Upper lobe of left lung (tissue), 6 donors: Measurements from ENCODE around the gene KCP. TPM values are rescaled to one million over a fixed set of nuclear protein-coding genes. Genes with fewer than 3 reads are reported as not detected.

ENCODE experiments used
- ATAC-seq, 2 donors: fragments of 200-7000 bp; cut with Tn5 transposase; one replicate each; pipeline ENCODE4 v1.9.1; 2022; ENCODE audit warnings: mild to moderate bottlenecking in 2 of 2, moderate library complexity in 2 of 2; ENCODE audit not compliant: low FRiP score in 2 of 2
- DNase-seq, 2 donors: peaks; one replicate each; pipeline ENCODE4 v3.0.0-alpha.2; 2019 to 2020
- H3K27ac ChIP-seq, 4 donors: fragments of 200-600 bp; sonication (generic); one replicate each; pipeline ENCODE4 v1.5.1; 2016 to 2019
- H3K27me3 ChIP-seq, 4 donors: fragments of 200-600 bp; sonication (generic); one replicate each; pipeline ENCODE4 v1.5.1; 2017 to 2019
- H3K36me3 ChIP-seq, 4 donors: fragments of 200-600 bp; sonication (generic); one replicate each; pipeline ENCODE4 v1.5.1; 2016 to 2019
- H3K4me1 ChIP-seq, 4 donors: fragments of 200-600 bp; sonication (generic); one replicate each; pipeline ENCODE4 v1.5.1; 2018 to 2019
- H3K4me3 ChIP-seq, 4 donors: fragments of 200-600 bp; sonication (generic); one replicate each; pipeline ENCODE4 v1.5.1; 2017 to 2019; ENCODE audit warnings: mild to moderate bottlenecking in 2 of 4, moderate library complexity in 1 of 4
- H3K9me3 ChIP-seq, 4 donors: fragments of 200-600 bp; sonication (generic); one replicate each; pipeline ENCODE4 v1.5.1; 2018 to 2019
- EP300 ChIP-seq, 4 donors: sonication (generic); formaldehyde crosslinking; IDR thresholded peaks; one replicate each; pipeline ENCODE4 v1.5.1; 2017; ENCODE audit warnings: antibody characterized with exemption in 4 of 4, control low read depth in 2 of 4
- POLR2A ChIP-seq, 4 donors: fragments of 450-650 bp; IDR thresholded peaks; one replicate each; pipeline ENCODE4 v1.5.1; 2016 to 2017; ENCODE audit warnings: antibody characterized with exemption in 4 of 4, mild to moderate bottlenecking in 2 of 4
- POLR2AphosphoS5 ChIP-seq, 2 donors: sonication (generic); formaldehyde crosslinking; IDR thresholded peaks; one replicate each; pipeline ENCODE4 v1.5.1; 2017; ENCODE audit warnings: antibody characterized with exemption in 2 of 2
- WGBS, 2 donors: methylation state at CpG; one replicate each; pipeline ENCODE4 v1.1.5; 2017 to 2018; 5-methylcytosine and 5-hydroxymethylcytosine counted together
- total RNA-seq, 6 donors: library from RNA; depleted of rRNA in 4 of 6; stranded (reverse); fragments of >200 nt in 4 of 6; gene quantifications; one replicate each; pipeline versions ENCODE4 v1.1.0 to v1.2.1, GENCODE V29; 2016 to 2021
- TF ChIP-seq, protein P1 (sequence below), 6 experiments: fragments of 450-650 bp in 4 of 6; fragments of 200-600 bp in 2 of 6; sonication (generic) in 2 of 6; IDR thresholded peaks; one replicate each; pipeline ENCODE4 v1.5.1; 2016 to 2019; ENCODE audit warnings: antibody characterized with exemption in 6 of 6
- donor health status: DM: no; HTN: no; CAD: no; lungs with moderate emphysema.
- donor health status: DM: no; HTN: yes; CAD: no; lungs with severe emphysema.

Gene KCP
- total RNA-seq, 6 donors from 2014 or later = 0.15 to 2.1 (median 1.1) TPM; not detected in 1

DNA sequence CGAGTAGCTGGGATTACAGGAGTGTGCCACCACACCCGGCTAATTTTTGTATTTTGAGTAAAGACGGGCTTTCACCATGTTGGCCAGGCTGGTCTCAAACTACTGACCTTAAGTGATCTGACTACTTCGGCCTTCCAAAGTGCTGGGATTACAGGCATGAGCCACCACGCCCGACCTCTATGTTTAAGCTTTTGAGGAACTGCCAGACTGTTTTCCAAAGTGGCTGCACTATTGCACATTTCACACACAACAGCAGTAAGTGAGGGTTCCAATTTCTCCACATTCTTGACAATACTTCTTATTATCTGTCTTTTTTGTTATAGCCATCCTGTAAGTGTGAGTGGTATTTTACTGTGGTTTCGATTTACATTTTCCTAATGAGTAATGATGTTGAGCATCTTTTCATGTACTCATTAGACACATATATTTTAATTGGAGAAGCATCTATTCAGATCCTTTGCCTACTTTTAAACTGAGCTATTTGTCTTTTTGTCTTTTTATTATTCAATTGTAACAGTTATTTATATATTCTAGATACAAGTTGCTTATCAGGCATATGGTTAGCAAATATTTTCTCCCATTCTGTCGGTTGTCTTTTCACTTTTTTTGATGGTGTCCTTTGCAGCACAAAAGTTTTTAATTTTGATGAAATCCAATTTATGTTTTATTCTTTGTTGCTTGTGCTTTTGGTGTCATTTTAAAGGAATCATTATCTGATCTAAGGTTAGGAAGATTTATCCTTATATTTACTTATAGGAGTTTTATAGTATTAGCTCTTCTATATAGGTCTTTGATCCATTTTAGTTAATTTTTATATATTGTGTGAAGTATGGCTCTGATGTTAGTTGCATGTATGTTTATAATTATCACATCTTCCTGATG is 14.4 kb upstream of the KCP start:
- H3K9me3 ChIP-seq = no peaks in the 10 kb centered on the region
- no peaks in the 10 kb centered on the region for H3K36me3 ChIP-seq
- no peak for TF ChIP-seq POLR2AphosphoS5 (IDR thresholded peaks at IDR 0.05)
- TF ChIP-seq EP300 (IDR thresholded peaks at IDR 0.05) = no peak
- TF ChIP-seq, protein P1, sequence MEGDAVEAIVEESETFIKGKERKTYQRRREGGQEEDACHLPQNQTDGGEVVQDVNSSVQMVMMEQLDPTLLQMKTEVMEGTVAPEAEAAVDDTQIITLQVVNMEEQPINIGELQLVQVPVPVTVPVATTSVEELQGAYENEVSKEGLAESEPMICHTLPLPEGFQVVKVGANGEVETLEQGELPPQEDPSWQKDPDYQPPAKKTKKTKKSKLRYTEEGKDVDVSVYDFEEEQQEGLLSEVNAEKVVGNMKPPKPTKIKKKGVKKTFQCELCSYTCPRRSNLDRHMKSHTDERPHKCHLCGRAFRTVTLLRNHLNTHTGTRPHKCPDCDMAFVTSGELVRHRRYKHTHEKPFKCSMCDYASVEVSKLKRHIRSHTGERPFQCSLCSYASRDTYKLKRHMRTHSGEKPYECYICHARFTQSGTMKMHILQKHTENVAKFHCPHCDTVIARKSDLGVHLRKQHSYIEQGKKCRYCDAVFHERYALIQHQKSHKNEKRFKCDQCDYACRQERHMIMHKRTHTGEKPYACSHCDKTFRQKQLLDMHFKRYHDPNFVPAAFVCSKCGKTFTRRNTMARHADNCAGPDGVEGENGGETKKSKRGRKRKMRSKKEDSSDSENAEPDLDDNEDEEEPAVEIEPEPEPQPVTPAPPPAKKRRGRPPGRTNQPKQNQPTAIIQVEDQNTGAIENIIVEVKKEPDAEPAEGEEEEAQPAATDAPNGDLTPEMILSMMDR (IDR thresholded peaks at IDR 0.05) = no peak
- TF ChIP-seq POLR2A (IDR thresholded peaks at IDR 0.05) = no peak
- no peak overlapping the region for H3K27ac ChIP-seq
- DNase-seq (no peak), ATAC-seq (no peak)
- H3K4me3 ChIP-seq = no peak overlapping the region
- peaks cover 0 to 9% (median 0%) of the 10 kb centered on the region in 4 donors for H3K4me1 ChIP-seq
- H3K27me3 ChIP-seq = peaks cover 0 to 4% (median 0%) of the 10 kb centered on the region in 4 donors
- 74 to 79% methylated on average over 8 of the region's 8 CpGs for WGBS, 2 donors

DNA sequence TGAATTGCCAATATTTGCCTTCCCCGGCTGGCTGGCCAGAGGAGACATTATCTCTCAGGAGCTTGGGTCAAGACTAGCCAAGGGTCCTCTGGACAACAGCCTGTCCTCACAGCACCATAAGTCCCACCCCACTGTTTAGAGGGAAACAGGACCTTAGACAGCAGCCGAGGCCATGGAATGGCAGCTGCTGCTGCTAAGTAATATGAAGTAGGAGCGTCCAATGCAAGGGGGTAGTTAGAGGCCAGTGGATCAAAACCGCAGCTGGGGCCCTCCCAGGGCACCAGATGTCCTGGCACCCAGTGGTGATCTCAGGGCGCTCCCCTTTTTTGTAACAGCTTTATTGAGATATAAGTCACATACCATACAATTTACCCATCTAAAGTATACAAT is 12.9 kb upstream of the KCP start:
- DNase-seq (peak in 1 of 2 donors; percentile 2), ATAC-seq (no peak)
- H3K27me3 ChIP-seq = peaks cover 0 to 4% (median 0%) of the 10 kb centered on the region in 4 donors
- H3K36me3 ChIP-seq = no peaks in the 10 kb centered on the region
- H3K27ac ChIP-seq = no peak overlapping the region
- WGBS, 2 donors = 77 to 86% methylated on average over 3 to 5 of the region's 5 CpGs
- TF ChIP-seq POLR2AphosphoS5 (IDR thresholded peaks at IDR 0.05) = no peak
- TF ChIP-seq EP300 (IDR thresholded peaks at IDR 0.05) = no peak
- TF ChIP-seq POLR2A (IDR thresholded peaks at IDR 0.05) = no peak
- TF ChIP-seq, protein P1 (IDR thresholded peaks at IDR 0.05) = no peak
- peaks cover 0 to 9% (median 0%) of the 10 kb centered on the region in 4 donors for H3K4me1 ChIP-seq
- H3K4me3 ChIP-seq = no peak overlapping the region
- no peaks in the 10 kb centered on the region for H3K9me3 ChIP-seq

DNA sequence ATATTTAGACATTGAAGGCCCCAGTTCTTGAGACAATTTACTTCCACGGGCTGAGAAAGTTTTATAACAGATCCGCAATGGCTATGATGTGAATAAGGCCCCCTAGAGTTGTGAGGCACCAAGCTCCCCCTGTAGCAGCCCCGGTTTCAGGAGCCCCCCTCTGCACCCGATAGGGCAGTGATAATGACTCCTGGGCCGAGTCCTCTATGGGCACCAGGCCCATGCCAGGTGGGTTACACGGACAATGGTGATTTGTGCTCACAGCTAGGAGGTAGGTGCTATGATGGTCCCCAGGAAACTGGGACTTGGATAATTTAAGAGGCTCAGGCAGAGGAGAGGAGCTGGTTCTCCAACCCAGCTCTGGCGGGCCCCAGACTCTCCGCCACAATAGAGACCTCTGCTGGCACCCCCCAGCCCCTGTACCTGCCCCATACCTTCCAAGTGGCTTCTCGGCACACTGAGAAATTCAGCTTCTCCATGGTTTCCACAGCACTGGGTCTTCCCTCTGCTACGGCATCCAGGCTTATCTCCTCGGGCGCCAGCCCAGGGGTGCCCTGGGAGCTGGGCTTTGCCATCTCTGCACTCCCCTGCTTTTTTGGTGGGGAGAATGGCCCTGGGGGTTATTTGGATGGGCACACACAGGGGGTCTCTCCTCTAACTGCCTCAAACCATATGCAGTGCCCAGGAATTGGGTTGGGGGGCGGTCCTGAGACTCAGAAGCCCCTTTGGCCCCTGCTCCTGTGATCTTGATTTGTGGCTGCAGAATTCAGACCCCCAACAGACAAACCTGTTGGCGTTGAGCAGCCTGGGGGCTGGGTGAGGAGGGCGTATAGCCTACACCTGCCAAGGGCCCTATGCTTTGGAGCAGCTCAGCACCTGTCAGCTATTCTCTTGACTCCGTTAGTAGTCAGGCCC is 12.2 kb upstream of the KCP start:
- no peaks in the 10 kb centered on the region for H3K36me3 ChIP-seq
- 82 to 94% methylated on average over 7 to 16 of the region's 16 CpGs for WGBS, 2 donors
- H3K4me3 ChIP-seq = no peak overlapping the region
- ATAC-seq (no peak), DNase-seq (peak; percentile 18 to 24)
- peaks cover 0 to 4% (median 0%) of the 10 kb centered on the region in 4 donors for H3K27me3 ChIP-seq
- H3K4me1 ChIP-seq = peaks cover 0 to 9% (median 0%) of the 10 kb centered on the region in 4 donors
- TF ChIP-seq EP300 (IDR thresholded peaks at IDR 0.05) (no peak), POLR2AphosphoS5 (IDR thresholded peaks at IDR 0.05) (no peak), POLR2A (IDR thresholded peaks at IDR 0.05) (no peak)
- TF ChIP-seq, protein P1 (IDR thresholded peaks at IDR 0.05) = no peak
- H3K27ac ChIP-seq = no peak overlapping the region
- no peaks in the 10 kb centered on the region for H3K9me3 ChIP-seq

DNA sequence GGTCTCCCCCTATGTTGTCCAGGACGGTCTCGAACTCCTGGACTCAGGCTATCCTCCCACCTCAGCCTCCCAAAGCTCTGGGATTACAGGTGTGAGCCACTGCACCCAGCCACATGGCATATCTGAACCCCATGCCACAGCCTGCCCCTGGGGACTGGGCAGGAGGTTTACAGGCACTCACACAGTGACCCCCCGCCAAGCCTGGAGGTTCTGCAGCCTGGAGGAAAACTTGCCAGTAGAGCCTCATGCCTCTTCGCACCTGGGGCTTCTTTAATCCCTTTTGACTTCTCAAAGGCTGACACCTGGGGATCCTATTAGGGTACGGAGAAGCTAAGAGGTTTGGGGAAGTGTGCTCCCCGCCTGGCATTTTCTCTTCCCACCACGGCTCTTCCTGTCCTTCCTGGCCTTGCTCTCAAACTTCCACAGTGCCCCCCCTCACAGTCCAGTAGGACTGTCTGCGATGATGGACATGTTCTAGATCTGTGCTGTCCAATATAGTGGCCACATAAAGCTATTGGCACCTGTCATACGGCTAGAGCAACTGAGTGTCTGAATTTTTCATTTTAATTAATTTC is 11.4 kb upstream of the KCP start:
- H3K27me3 ChIP-seq = peaks cover 0 to 4% (median 0%) of the 10 kb centered on the region in 4 donors
- WGBS, 2 donors = 68 to 75% methylated on average over 5 to 9 of the region's 9 CpGs
- ATAC-seq (no peak), DNase-seq (no peak)
- TF ChIP-seq POLR2A (IDR thresholded peaks at IDR 0.05) = no peak
- TF ChIP-seq, protein P1 (IDR thresholded peaks at IDR 0.05) = no peak
- no peak for TF ChIP-seq EP300 (IDR thresholded peaks at IDR 0.05)
- no peak for TF ChIP-seq POLR2AphosphoS5 (IDR thresholded peaks at IDR 0.05)
- H3K4me1 ChIP-seq = peaks cover 0 to 9% (median 0%) of the 10 kb centered on the region in 4 donors
- H3K4me3 ChIP-seq = no peak overlapping the region
- no peaks in the 10 kb centered on the region for H3K36me3 ChIP-seq
- H3K9me3 ChIP-seq = no peaks in the 10 kb centered on the region
- H3K27ac ChIP-seq = no peak overlapping the region
